GM12801 (cell line): ENCODE results near the gene GPSM3.

Experiments used
- CTCF ChIP-seq: IDR thresholded peaks from one replicate; pipeline ENCODE4 v1.5.1; 2011; ENCODE audit warnings: control low read depth; ENCODE audit not compliant: insufficient read length; ENCODE audit errors: extremely low read depth

Gene GPSM3

GRCh38 chr6:32212076-32212760, 19.8 kb upstream of the GPSM3 start:
- no peak for TF ChIP-seq CTCF

- TF ChIP-seq CTCF, result no peak
Observed at GRCh38 chr6:32210191-32210601, 17.8 kb upstream of the GPSM3 start.

GRCh38 chr6:32208996-32209395, 16.6 kb upstream of the GPSM3 start:
- no peak for TF ChIP-seq CTCF

GRCh38 chr6:32204268-32204715, 11.8 kb upstream of the GPSM3 start:
- no peak for TF ChIP-seq CTCF

- TF ChIP-seq CTCF, result no peak
Observed at GRCh38 chr6:32203426-32204267, 11.2 kb upstream of the GPSM3 start.

GRCh38 chr6:32202186-32202585, 9.7 kb upstream of the GPSM3 start:
- TF ChIP-seq CTCF, result no peak

- no peak for TF ChIP-seq CTCF
Observed at GRCh38 chr6:32200711-32201475, 8.4 kb upstream of the GPSM3 start.
